Neural crest cell (in vitro differentiated cells): ENCODE results near the gene IL22RA2. TPM values are rescaled to one million over a fixed set of nuclear protein-coding genes. Genes with fewer than 3 reads are reported as not detected.
A peak's percentile ranks its signal among the peaks of the same experiment; 100 is the strongest.

Source experiments
- DNase-seq: peaks from one replicate; pipeline ENCODE4 v3.0.0; 2021; ENCODE audit warnings: low read depth, mixed read lengths, low spot score
- H3K27ac Mint-ChIP-seq: one replicate; pipeline ENCODE4 v1.8.0; 2021; ENCODE audit warnings: mild to moderate bottlenecking, mixed read lengths; ENCODE audit not compliant: unreplicated experiment
- H3K27me3 Mint-ChIP-seq: 2 replicates; pipeline ENCODE4 v1.8.0; 2021; ENCODE audit warnings: low read depth, mild to moderate bottlenecking, mixed read lengths
- H3K36me3 Mint-ChIP-seq: 2 replicates; pipeline ENCODE4 v1.8.0; 2021; ENCODE audit warnings: low read depth, mild to moderate bottlenecking, mixed read lengths
- H3K4me1 Mint-ChIP-seq: 2 replicates; pipeline ENCODE4 v1.8.0; 2021; ENCODE audit warnings: mixed read lengths
- H3K4me3 Mint-ChIP-seq: one replicate; pipeline ENCODE4 v1.8.0; 2021; ENCODE audit warnings: mild to moderate bottlenecking, mixed read lengths
- H3K9me3 Mint-ChIP-seq: 2 replicates; pipeline ENCODE4 v1.8.0; 2021; ENCODE audit warnings: mixed read lengths
- total RNA-seq: library from RNA; stranded (reverse); gene quantifications from 2 replicates; pipeline ENCODE4 v1.2.1, GENCODE V29; 2021
- TF ChIP-seq, protein P1 (sequence below): fragments of 200-600 bp; sonication (generic); conservative IDR thresholded peaks from 2 replicates; pipeline ENCODE4 v1.5.0; 2021; ENCODE audit warnings: antibody characterized with exemption, mild to moderate bottlenecking

The IL22RA2 gene
- total RNA-seq, 1 donor from 2014 or later = not detected

DNA sequence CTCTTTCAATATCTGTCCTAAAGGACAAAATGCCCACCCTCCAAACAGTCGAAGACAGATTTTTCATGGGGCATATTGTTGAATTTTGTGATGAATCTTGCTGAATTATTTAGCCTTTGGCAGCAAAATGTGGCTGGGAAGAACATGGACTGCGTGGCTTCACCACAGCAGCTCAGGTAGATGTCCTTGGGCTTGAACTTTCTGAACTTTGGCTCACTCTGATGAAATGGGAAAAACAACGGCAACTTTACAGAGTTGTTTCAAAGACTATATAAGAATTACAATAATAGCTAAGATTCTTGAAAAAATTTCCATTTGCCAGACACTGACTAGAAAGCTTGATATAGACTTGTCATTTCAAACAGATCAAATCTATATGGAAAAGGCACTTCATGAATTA lies 75.9 kb downstream of the IL22RA2 start:
- DNase-seq = no peak
- Mint-ChIP-seq H3K4me1 (peaks cover 9% of the 10 kb centered on the region), H3K27me3 (no peaks in the 10 kb centered on the region), H3K27ac (no peak overlapping the region), H3K4me3 (no peak overlapping the region), H3K9me3 (peaks cover 7% of the 10 kb centered on the region), H3K36me3 (no peaks in the 10 kb centered on the region)
- TF ChIP-seq, protein P1, sequence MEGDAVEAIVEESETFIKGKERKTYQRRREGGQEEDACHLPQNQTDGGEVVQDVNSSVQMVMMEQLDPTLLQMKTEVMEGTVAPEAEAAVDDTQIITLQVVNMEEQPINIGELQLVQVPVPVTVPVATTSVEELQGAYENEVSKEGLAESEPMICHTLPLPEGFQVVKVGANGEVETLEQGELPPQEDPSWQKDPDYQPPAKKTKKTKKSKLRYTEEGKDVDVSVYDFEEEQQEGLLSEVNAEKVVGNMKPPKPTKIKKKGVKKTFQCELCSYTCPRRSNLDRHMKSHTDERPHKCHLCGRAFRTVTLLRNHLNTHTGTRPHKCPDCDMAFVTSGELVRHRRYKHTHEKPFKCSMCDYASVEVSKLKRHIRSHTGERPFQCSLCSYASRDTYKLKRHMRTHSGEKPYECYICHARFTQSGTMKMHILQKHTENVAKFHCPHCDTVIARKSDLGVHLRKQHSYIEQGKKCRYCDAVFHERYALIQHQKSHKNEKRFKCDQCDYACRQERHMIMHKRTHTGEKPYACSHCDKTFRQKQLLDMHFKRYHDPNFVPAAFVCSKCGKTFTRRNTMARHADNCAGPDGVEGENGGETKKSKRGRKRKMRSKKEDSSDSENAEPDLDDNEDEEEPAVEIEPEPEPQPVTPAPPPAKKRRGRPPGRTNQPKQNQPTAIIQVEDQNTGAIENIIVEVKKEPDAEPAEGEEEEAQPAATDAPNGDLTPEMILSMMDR = no peak

DNA sequence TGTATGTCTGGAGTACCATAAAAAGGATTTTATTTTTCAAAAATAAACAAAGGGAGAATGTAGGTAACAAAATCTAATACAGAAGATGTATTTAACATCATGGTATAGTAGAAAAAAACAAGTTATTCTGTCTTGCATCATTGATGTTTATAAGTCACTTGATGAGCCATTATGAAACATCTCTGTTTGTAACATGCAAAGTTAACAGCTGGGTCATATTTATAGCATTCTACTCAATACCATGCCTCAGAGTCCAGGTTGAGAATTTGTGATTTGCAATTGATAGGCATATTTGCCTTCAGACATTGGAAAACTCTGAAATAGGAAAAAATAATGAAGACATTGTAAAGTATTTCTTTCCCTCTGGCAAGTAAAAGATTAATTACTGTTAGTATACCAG lies 76.4 kb downstream of the IL22RA2 start:
- H3K9me3 Mint-ChIP-seq = peaks cover 4% of the 10 kb centered on the region
- H3K36me3 Mint-ChIP-seq = no peaks in the 10 kb centered on the region
- H3K27me3 Mint-ChIP-seq = no peaks in the 10 kb centered on the region
- TF ChIP-seq, protein P1 = no peak
- DNase-seq = no peak
- no peak overlapping the region for H3K27ac Mint-ChIP-seq
- peaks cover 9% of the 10 kb centered on the region for H3K4me1 Mint-ChIP-seq
- H3K4me3 Mint-ChIP-seq = no peak overlapping the region

DNA sequence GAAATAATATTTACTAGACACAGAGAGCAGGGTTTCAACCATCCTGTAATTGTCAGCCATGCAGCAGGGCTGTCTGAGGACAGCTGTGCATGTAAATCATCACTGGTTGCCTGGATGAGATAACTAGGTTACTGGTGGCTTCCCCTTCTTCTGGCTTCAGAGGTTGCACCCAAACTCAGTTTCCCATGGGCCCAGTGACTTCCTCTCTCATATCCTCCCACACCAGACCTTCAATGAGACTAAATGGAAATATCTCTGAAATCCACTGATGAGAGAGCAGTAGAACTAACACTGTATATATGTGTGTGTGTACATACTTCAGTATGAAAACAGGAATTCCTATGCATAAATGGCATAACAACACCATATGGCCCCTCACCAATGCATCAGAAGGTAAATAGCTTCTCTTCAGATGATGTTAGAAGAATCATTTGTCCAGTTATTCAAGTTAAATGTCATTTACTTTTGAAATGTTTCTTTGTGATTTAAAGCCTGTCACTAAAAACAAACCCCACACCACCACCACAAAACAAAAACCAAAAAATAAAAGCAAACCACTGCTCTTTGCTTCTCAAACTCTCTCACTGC lies 77.7 kb downstream of the IL22RA2 start:
- Mint-ChIP-seq H3K27me3 (no peaks in the 10 kb centered on the region), H3K4me1 (peaks cover 9% of the 10 kb centered on the region), H3K9me3 (no peaks in the 10 kb centered on the region), H3K27ac (peak overlapping the region; percentile 35), H3K4me3 (no peak overlapping the region), H3K36me3 (no peaks in the 10 kb centered on the region)
- DNase-seq = no peak
- TF ChIP-seq, protein P1 = no peak

DNA sequence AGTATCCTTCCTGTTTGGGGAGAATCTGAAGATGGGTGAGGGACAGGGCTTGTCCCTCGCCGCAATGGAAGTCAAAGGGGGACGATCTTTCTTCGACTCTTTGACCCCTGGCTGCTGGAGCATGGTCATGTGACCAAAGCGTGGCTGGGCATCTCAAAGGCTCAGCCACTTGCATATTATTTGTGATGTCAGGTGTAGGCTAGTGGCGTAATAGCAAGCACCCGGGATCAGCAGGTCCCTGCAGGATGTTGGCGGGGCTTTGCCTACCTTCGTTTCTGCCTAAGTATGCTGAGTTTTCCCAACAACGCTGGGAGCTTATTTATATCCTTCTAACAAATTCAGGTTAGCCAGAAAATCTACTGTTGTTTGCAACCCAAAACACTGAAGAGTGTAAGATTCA lies 78.4 kb downstream of the IL22RA2 start:
- DNase-seq = no peak
- H3K4me1 Mint-ChIP-seq = peaks cover 9% of the 10 kb centered on the region

DNA sequence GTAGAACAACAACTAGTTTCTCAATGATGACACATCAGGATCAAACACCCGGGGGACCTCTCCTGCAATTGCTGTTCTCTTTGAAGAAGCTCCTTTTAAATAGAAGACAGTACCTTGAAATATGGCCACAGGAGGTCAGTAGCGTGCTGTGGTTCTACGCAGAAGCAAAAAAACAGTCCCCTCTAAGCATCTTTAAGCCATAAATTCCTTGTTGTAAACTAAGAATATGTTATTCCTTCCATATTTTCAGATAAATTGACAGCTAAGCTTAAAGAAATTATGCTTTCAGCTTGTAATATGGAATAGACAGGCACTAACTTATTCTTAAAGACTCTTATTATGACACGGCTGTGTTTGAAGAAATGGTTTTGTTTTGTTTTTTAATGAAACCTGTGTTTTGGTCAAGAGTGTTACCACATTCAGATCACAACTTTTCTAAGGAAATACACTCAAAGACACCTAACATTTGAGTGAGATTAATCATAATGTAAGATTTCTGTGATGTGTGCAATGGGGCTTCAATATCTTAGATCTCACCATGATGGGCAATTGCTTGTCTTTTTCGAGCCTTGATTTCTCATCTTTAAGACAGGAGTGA lies 78.9 kb downstream of the IL22RA2 start:
- H3K27ac Mint-ChIP-seq = no peak overlapping the region
- H3K4me1 Mint-ChIP-seq = peaks cover 9% of the 10 kb centered on the region
- TF ChIP-seq, protein P1 = peak; percentile 87
- no peaks in the 10 kb centered on the region for H3K36me3 Mint-ChIP-seq
- DNase-seq = peak; percentile 51
- H3K27me3 Mint-ChIP-seq = no peaks in the 10 kb centered on the region
- no peak overlapping the region for H3K4me3 Mint-ChIP-seq
- H3K9me3 Mint-ChIP-seq = peaks cover 3% of the 10 kb centered on the region

More for the DNA sequence above, 78.4 kb downstream of the IL22RA2 start:
- no peak overlapping the region for H3K27ac Mint-ChIP-seq
- H3K9me3 Mint-ChIP-seq = peaks cover 3% of the 10 kb centered on the region
- H3K27me3 Mint-ChIP-seq = no peaks in the 10 kb centered on the region
- H3K36me3 Mint-ChIP-seq = no peaks in the 10 kb centered on the region
- H3K4me3 Mint-ChIP-seq = no peak overlapping the region
- TF ChIP-seq, protein P1 = no peak

Other genes starting within 250 kb of the IL22RA2 start
- gene IL20RA, start 128.7 kb downstream of the IL22RA2 start, total RNA-seq = not detected in 2 replicates
- gene IFNGR1, start 45.7 kb upstream of the IL22RA2 start, total RNA-seq = 20.3 and 23.0 TPM in 2 replicates